Measurements from ENCODE around the gene CCL4L2.
"Not testable (repeated sequence)": the region's sequence is repeated elsewhere in the genome, so short reads cannot be mapped to it uniquely, and the experiment has no call there.

Gene CCL4L2

DNA sequence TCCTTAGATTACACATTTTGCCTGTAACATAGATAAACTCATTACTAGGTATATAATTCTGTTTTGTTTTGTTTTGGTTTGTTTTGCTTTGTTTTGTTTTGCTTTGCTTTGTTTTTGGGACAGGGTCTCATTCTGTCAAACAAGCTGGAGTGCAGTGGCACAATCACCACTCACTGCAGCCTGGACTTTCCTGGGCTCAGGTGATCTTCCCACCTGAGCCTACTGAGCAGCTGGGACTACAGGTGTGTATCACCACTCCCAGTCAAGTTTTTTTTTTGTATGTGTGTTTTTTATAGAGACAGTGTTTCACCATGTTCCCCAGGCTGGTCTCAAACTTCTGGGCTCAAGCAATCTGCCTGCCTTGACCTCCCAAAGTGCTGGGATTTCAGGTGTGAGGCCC is 1.3 kb upstream of the CCL4L2 start:
- no peaks in the 10 kb centered on the region for H3K27me3 ChIP-seq (ENCODE audit: control insufficient read depth, low read length)
- TF ChIP-seq EZH2phosphoT487 (IDR thresholded peaks at IDR 0.05; ENCODE audit: borderline replicate concordance, low read length) = no peak
- TF ChIP-seq, protein P1, sequence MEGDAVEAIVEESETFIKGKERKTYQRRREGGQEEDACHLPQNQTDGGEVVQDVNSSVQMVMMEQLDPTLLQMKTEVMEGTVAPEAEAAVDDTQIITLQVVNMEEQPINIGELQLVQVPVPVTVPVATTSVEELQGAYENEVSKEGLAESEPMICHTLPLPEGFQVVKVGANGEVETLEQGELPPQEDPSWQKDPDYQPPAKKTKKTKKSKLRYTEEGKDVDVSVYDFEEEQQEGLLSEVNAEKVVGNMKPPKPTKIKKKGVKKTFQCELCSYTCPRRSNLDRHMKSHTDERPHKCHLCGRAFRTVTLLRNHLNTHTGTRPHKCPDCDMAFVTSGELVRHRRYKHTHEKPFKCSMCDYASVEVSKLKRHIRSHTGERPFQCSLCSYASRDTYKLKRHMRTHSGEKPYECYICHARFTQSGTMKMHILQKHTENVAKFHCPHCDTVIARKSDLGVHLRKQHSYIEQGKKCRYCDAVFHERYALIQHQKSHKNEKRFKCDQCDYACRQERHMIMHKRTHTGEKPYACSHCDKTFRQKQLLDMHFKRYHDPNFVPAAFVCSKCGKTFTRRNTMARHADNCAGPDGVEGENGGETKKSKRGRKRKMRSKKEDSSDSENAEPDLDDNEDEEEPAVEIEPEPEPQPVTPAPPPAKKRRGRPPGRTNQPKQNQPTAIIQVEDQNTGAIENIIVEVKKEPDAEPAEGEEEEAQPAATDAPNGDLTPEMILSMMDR (IDR thresholded peaks at IDR 0.05; ENCODE audit: low read depth, low read length, poor library complexity, severe bottlenecking) = no peak
- no peaks in the 10 kb centered on the region for H3K9me3 ChIP-seq (ENCODE audit: control insufficient read depth, insufficient read depth, low read length)
- H3K4me3 ChIP-seq (ENCODE audit: low read length) = no peak overlapping the region
- H4K20me1 ChIP-seq (ENCODE audit: control insufficient read depth, insufficient read depth, low read depth, low read length) = no peaks in the 10 kb centered on the region
- H3K4me2 ChIP-seq (ENCODE audit: low read length) = no peak overlapping the region
- no peaks in the 10 kb centered on the region for H3F3A ChIP-seq (ENCODE audit: control insufficient read depth, insufficient read depth)
- no peaks in the 10 kb centered on the region for H3K79me2 ChIP-seq (ENCODE audit: control insufficient read depth, low read length)
- H3K27ac ChIP-seq (ENCODE audit: low read depth, low read length) = no peak overlapping the region
- peaks cover 46% of the 10 kb centered on the region for H3K4me1 ChIP-seq (ENCODE audit: control insufficient read depth, low read length)
- H3K36me3 ChIP-seq (ENCODE audit: control insufficient read depth, low read length) = no peaks in the 10 kb centered on the region
- H3K9me2 ChIP-seq (replicated peaks; ENCODE audit: control insufficient read depth, low read length) = no peaks in the 10 kb centered on the region

DNA sequence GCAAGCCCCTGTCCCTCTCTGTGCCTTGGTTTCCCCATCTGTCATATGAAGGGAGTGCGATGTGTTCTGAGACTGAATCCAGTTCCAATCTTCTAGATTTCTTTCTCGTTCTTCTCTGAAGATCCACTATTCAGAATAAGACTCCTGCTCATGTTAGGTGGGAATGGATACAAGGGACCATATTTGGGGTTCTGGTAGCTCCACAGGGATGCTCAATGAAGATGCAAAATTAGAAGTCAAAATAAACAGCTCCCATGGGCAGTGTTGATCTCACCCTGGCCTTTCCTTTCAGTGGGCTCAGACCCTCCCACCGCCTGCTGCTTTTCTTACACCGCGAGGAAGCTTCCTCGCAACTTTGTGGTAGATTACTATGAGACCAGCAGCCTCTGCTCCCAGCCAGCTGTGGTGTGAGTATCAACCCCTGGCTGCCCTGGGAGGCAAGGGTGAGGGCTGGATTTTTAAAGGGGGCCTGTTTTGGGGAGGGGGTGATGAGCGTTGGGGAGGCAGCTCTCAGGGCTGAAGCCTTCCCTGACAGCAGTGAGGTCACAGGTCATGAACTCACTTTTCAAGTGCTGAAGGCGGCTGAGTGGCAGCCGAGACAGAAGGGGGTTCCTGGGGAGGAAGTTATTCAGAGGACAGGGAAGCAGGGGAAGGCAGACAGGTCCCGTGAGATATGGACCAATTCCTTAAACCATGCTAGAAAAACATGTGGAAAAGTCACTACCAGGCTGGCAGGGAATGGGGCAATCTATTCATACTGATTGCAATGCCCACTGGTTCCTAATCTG is 815 bp downstream of the CCL4L2 start:
- not testable (repeated sequence) for H3K27ac ChIP-seq (ENCODE audit: low read depth, low read length); H3K9me3 ChIP-seq (ENCODE audit: control insufficient read depth, insufficient read depth, low read length); H3F3A ChIP-seq (ENCODE audit: control insufficient read depth, insufficient read depth); H3K79me2 ChIP-seq (ENCODE audit: control insufficient read depth, low read length); H4K20me1 ChIP-seq (ENCODE audit: control insufficient read depth, insufficient read depth, low read depth, low read length); H3K4me2 ChIP-seq (ENCODE audit: low read length); H3K4me3 ChIP-seq (ENCODE audit: low read length); H3K27me3 ChIP-seq (ENCODE audit: control insufficient read depth, low read length); H3K9me2 ChIP-seq (replicated peaks; ENCODE audit: control insufficient read depth, low read length); H3K36me3 ChIP-seq (ENCODE audit: control insufficient read depth, low read length)
- H3K4me1 ChIP-seq (ENCODE audit: control insufficient read depth, low read length) = peaks cover 39% of the 10 kb centered on the region

DNA sequence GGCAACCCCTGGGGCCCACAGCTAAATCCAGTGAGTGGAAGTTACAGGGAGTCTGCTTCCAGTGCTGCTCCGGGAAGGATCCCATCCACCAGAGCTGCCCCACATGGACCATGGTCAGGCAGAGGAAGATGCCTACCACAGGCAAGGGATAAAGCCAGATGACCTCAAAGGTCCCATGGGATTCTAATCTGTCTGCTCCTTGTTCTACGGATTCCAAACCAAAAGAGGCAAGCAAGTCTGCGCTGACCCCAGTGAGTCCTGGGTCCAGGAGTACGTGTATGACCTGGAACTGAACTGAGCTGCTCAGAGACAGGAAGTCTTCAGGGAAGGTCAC is 1.4 kb downstream of the CCL4L2 start:
- no peaks in the 10 kb centered on the region for H3K36me3 ChIP-seq (ENCODE audit: control insufficient read depth, low read length)
- no peaks in the 10 kb centered on the region for H3K9me2 ChIP-seq (replicated peaks; ENCODE audit: control insufficient read depth, low read length)
- H3K4me1 ChIP-seq (ENCODE audit: control insufficient read depth, low read length) = peaks cover 34% of the 10 kb centered on the region
- TF ChIP-seq, protein P1 (IDR thresholded peaks at IDR 0.05; ENCODE audit: low read depth, low read length, poor library complexity, severe bottlenecking) = no peak
- no peak for TF ChIP-seq EZH2phosphoT487 (IDR thresholded peaks at IDR 0.05; ENCODE audit: borderline replicate concordance, low read length)
- no peaks in the 10 kb centered on the region for H3K79me2 ChIP-seq (ENCODE audit: control insufficient read depth, low read length)
- H3K4me2 ChIP-seq (ENCODE audit: low read length) = no peak overlapping the region
- H3K4me3 ChIP-seq (ENCODE audit: low read length) = no peak overlapping the region
- no peaks in the 10 kb centered on the region; the same call in 1 of the 2 replicates for H3K27me3 ChIP-seq (ENCODE audit: control insufficient read depth, low read length)
- no peaks in the 10 kb centered on the region for H3K9me3 ChIP-seq (ENCODE audit: control insufficient read depth, insufficient read depth, low read length)
- no peaks in the 10 kb centered on the region for H3F3A ChIP-seq (ENCODE audit: control insufficient read depth, insufficient read depth)
- no peaks in the 10 kb centered on the region for H4K20me1 ChIP-seq (ENCODE audit: control insufficient read depth, insufficient read depth, low read depth, low read length)
- H3K27ac ChIP-seq (ENCODE audit: low read depth, low read length) = no peak overlapping the region

DNA sequence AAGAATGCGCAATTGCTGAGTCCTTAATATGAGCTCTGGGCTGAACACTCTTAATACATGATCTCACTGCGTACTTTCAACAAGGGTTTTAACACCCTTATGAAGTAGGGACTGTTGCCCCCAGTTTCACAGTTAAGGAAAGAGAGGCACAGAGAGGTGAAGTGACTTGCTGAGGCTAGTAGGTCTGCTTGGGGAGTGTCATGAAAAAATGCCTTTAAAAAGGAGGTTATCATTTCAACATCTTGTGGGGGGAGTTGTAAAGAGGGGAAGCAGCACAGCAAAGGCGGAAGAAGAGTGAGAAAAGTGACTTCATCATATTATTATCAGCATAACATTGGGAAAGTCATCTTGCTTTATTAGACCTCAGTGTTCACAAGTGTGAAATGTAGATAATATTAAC is 2.1 kb downstream of the CCL4L2 start:
- Histone ChIP-seq H3K27me3 (ENCODE audit: control insufficient read depth, low read length) (no peaks in the 10 kb centered on the region; the same call in 1 of the 2 replicates), H3F3A (ENCODE audit: control insufficient read depth, insufficient read depth) (no peaks in the 10 kb centered on the region), H3K36me3 (ENCODE audit: control insufficient read depth, low read length) (no peaks in the 10 kb centered on the region), H3K4me3 (ENCODE audit: low read length) (no peak overlapping the region), H3K9me2 (replicated peaks; ENCODE audit: control insufficient read depth, low read length) (no peaks in the 10 kb centered on the region), H3K9me3 (ENCODE audit: control insufficient read depth, insufficient read depth, low read length) (no peaks in the 10 kb centered on the region), H3K79me2 (ENCODE audit: control insufficient read depth, low read length) (no peaks in the 10 kb centered on the region), H3K4me2 (ENCODE audit: low read length) (no peak overlapping the region), H4K20me1 (ENCODE audit: control insufficient read depth, insufficient read depth, low read depth, low read length) (no peaks in the 10 kb centered on the region), H3K4me1 (ENCODE audit: control insufficient read depth, low read length) (peaks cover 31% of the 10 kb centered on the region), H3K27ac (ENCODE audit: low read depth, low read length) (no peak overlapping the region)
- TF ChIP-seq EZH2phosphoT487 (IDR thresholded peaks at IDR 0.05; ENCODE audit: borderline replicate concordance, low read length) = no peak
- TF ChIP-seq, protein P1 (IDR thresholded peaks at IDR 0.05; ENCODE audit: low read depth, low read length, poor library complexity, severe bottlenecking) = no peak

All from DOHH2 (cell line).